Fibroblast of peridontal ligament (primary cell): ENCODE results near the gene TCFL5.

Source experiments
- DNase-seq: peaks from one replicate; pipeline ENCODE4 v3.0.0-alpha.2; 2010; ENCODE audit errors: extremely low read depth

The TCFL5 gene

GRCh38 chr20:62880147-62880934, 18.7 kb upstream of the TCFL5 start:
- no peak for DNase-seq

- DNase-seq = no peak
These were observed 17.9 kb upstream of the TCFL5 start for GRCh38 chr20:62879275-62880146.

GRCh38 chr20:62878244-62879038, 16.8 kb upstream of the TCFL5 start:
- no peak for DNase-seq

- DNase-seq = no peak
These were observed 15.5 kb upstream of the TCFL5 start for GRCh38 chr20:62876902-62877816.

GRCh38 chr20:62876501-62876901, 14.9 kb upstream of the TCFL5 start:
- no peak for DNase-seq

- peak; percentile 71 for DNase-seq
These were observed 14.1 kb upstream of the TCFL5 start for GRCh38 chr20:62875419-62876361.

- DNase-seq = no peak
These were observed 13.3 kb upstream of the TCFL5 start for GRCh38 chr20:62874964-62875344.

GRCh38 chr20:62873681-62874031, 12.0 kb upstream of the TCFL5 start:
- DNase-seq = peak; percentile 48

GRCh38 chr20:62873280-62873679, 11.7 kb upstream of the TCFL5 start:
- DNase-seq = no peak

GRCh38 chr20:62872862-62873261, 11.2 kb upstream of the TCFL5 start:
- no peak for DNase-seq

- no peak for DNase-seq
These were observed 10.7 kb upstream of the TCFL5 start for GRCh38 chr20:62872184-62872847.

GRCh38 chr20:62864207-62864606, 2.6 kb upstream of the TCFL5 start:
- no peak for DNase-seq

GRCh38 chr20:62860924-62861691, 514 bp downstream of the TCFL5 start:
- DNase-seq = no peak

- DNase-seq = peak; percentile 53
These were observed 1.2 kb downstream of the TCFL5 start for GRCh38 chr20:62860391-62860923.

- DNase-seq = no peak
These were observed 1.9 kb downstream of the TCFL5 start for GRCh38 chr20:62859721-62860120.

- no peak for DNase-seq
These were observed 3.4 kb downstream of the TCFL5 start for GRCh38 chr20:62858058-62858830.

GRCh38 chr20:62856931-62857619, 4.5 kb downstream of the TCFL5 start:
- no peak for DNase-seq
